Effector memory CD8-positive, alpha-beta T cell (primary cell): ENCODE results near the gene CLIC3.

Source experiments
- ATAC-seq: fragments of 150-1000 bp; cut with Tn5 transposase; replicated peaks from 2 replicates; pipeline ENCODE4 v1.10.0; 2021; ENCODE audit warnings: mild to moderate bottlenecking, moderate library complexity
- DNase-seq, 3 experiments: peaks; one replicate each; pipeline ENCODE4 v3.0.0; 2021
- H3K27ac Mint-ChIP-seq, 2 donors: one replicate each; pipeline ENCODE4 v1.8.0; 2022; ENCODE audit warnings: mild to moderate bottlenecking in 2 of 2, mixed read lengths in 2 of 2, moderate library complexity in 2 of 2
- H3K27me3 Mint-ChIP-seq, 2 donors: one replicate each; pipeline ENCODE4 v1.8.0; 2022; ENCODE audit warnings: mixed read lengths in 2 of 2
- H3K36me3 Mint-ChIP-seq: one replicate; pipeline ENCODE4 v1.8.0; 2022; ENCODE audit warnings: mild to moderate bottlenecking, moderate library complexity, mixed read lengths; ENCODE audit not compliant: insufficient read depth
- H3K4me1 Mint-ChIP-seq, 2 donors: one replicate each; pipeline ENCODE4 v1.8.0; 2022; ENCODE audit warnings: low read depth in 2 of 2, mixed read lengths in 2 of 2
- H3K4me3 Mint-ChIP-seq, 2 donors: one replicate each; pipeline ENCODE4 v1.8.0; 2022; ENCODE audit warnings: mild to moderate bottlenecking in 2 of 2, mixed read lengths in 2 of 2, moderate library complexity in 2 of 2
- H3K9me3 Mint-ChIP-seq, 2 donors: one replicate each; pipeline ENCODE4 v1.8.0; 2022; ENCODE audit warnings: mixed read lengths in 2 of 2

The CLIC3 gene

GRCh38 chr9:136947028-136947891 lies 49.1 kb downstream of the CLIC3 start:
- H3K4me3 Mint-ChIP-seq, result peak overlapping the region in 1 of 2 donors; percentile 85
- H3K9me3 Mint-ChIP-seq, result no peaks in the 10 kb centered on the region
- H3K27me3 Mint-ChIP-seq, result no peaks in the 10 kb centered on the region
- H3K36me3 Mint-ChIP-seq, result peaks cover 24% of the 10 kb centered on the region
- H3K27ac Mint-ChIP-seq, result peak overlapping the region in 1 of 2 donors; percentile 65
- H3K4me1 Mint-ChIP-seq, result peaks cover 13 to 18% of the 10 kb centered on the region in 2 donors
- DNase-seq, result no peak
- ATAC-seq, result no peak

GRCh38 chr9:136946228-136947027 lies 49.9 kb downstream of the CLIC3 start:
- Mint-ChIP-seq H3K4me3 (no peak overlapping the region), H3K27ac (no peak overlapping the region), H3K36me3 (peaks cover 32% of the 10 kb centered on the region), H3K9me3 (no peaks in the 10 kb centered on the region), H3K27me3 (no peaks in the 10 kb centered on the region), H3K4me1 (peaks cover 14 to 18% of the 10 kb centered on the region in 2 donors)
- no peak for ATAC-seq
- DNase-seq, result no peak

GRCh38 chr9:136945333-136946227 lies 50.8 kb downstream of the CLIC3 start:
- Mint-ChIP-seq H3K36me3 (peaks cover 40% of the 10 kb centered on the region), H3K27ac (peak overlapping the region in 1 of 2 donors; percentile 96), H3K4me3 (peak overlapping the region; percentile 75 to 84), H3K9me3 (no peaks in the 10 kb centered on the region), H3K4me1 (peaks cover 18% of the 10 kb centered on the region in 2 donors), H3K27me3 (no peaks in the 10 kb centered on the region)
- ATAC-seq (no peak), DNase-seq (no peak)
